ENCODE measurements around the gene SLC22A17. TPM values are rescaled to one million over a fixed set of nuclear protein-coding genes. Genes with fewer than 3 reads are reported as not detected.
A peak's percentile ranks its signal among the peaks of the same experiment; 100 is the strongest.

SLC22A17 gene
- total and polyA plus RNA-seq, 2 of the 13 experiments (the other 11 are each of a cell fraction or from before 2014, with no cell fraction given) = 0.95 to 1.1 TPM

- TF ChIP-seq CBX1 (IDR thresholded peaks at IDR 0.05; ENCODE audit: low read depth) (peak; percentile 89), CBFB (CRISPR knock-in tag; IDR thresholded peaks at IDR 0.05) (peak; percentile 95), ZSCAN30 (CRISPR knock-in tag; IDR thresholded peaks at IDR 0.05) (no peak), ERF (CRISPR knock-in tag; IDR thresholded peaks at IDR 0.05) (peak; percentile 94), NFE2 (CRISPR knock-in tag; IDR thresholded peaks at IDR 0.05) (no peak), ZNF3 (CRISPR knock-in tag; IDR thresholded peaks at IDR 0.05) (no peak; the same call in 1 of the 2 replicates), ZBTB21 (CRISPR knock-in tag; IDR thresholded peaks at IDR 0.05) (peak; percentile 68), ZSCAN22 (CRISPR knock-in tag; IDR thresholded peaks at IDR 0.05) (no peak), ZNF550 (CRISPR knock-in tag; IDR thresholded peaks at IDR 0.05; ENCODE audit: borderline replicate concordance) (no peak), ZKSCAN5 (CRISPR knock-in tag; IDR thresholded peaks at IDR 0.05) (0 out of 2 replicates have a peak, but pooled peaks have one; percentile 58), ARID3A (IDR thresholded peaks at IDR 0.05; ENCODE audit: low read depth, low read length) (peak; percentile 74; the same call in 1 of the 2 replicates), ZNF441 (CRISPR knock-in tag; IDR thresholded peaks at IDR 0.05; ENCODE audit: borderline replicate concordance) (peak; percentile 99), NR2F6 (IDR thresholded peaks at IDR 0.05) (no peak), NR2F6 (CRISPR knock-in tag; IDR thresholded peaks at IDR 0.05) (peak; percentile 76; the same call in 1 of the 2 replicates), SNRNP70 (IDR thresholded peaks at IDR 0.05; ENCODE audit: low read depth, low read length) (no peak), SAP130 (CRISPR knock-in tag; IDR thresholded peaks at IDR 0.05; ENCODE audit: low read depth) (peak; percentile 97), SNAI1 (CRISPR knock-in tag; IDR thresholded peaks at IDR 0.05; ENCODE audit: borderline replicate concordance) (peak; percentile 8; the same call in 1 of the 2 replicates), ZNF780A (CRISPR knock-in tag; IDR thresholded peaks at IDR 0.05) (no peak), HNRNPUL1 (IDR thresholded peaks at IDR 0.05; ENCODE audit: low read depth, low read length) (no peak), ATF5 (CRISPR knock-in tag; IDR thresholded peaks at IDR 0.05; ENCODE audit: low read depth) (no peak), ZNF678 (CRISPR knock-in tag; IDR thresholded peaks at IDR 0.05) (no peak), MYPOP (CRISPR knock-in tag; IDR thresholded peaks at IDR 0.05) (no peak)
- TF ChIP-seq, protein P1, sequence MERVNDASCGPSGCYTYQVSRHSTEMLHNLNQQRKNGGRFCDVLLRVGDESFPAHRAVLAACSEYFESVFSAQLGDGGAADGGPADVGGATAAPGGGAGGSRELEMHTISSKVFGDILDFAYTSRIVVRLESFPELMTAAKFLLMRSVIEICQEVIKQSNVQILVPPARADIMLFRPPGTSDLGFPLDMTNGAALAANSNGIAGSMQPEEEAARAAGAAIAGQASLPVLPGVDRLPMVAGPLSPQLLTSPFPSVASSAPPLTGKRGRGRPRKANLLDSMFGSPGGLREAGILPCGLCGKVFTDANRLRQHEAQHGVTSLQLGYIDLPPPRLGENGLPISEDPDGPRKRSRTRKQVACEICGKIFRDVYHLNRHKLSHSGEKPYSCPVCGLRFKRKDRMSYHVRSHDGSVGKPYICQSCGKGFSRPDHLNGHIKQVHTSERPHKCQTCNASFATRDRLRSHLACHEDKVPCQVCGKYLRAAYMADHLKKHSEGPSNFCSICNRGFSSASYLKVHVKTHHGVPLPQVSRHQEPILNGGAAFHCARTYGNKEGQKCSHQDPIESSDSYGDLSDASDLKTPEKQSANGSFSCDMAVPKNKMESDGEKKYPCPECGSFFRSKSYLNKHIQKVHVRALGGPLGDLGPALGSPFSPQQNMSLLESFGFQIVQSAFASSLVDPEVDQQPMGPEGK (CRISPR knock-in tag; IDR thresholded peaks at IDR 0.05) = peak; percentile 87
- TF ChIP-seq, protein P2, sequence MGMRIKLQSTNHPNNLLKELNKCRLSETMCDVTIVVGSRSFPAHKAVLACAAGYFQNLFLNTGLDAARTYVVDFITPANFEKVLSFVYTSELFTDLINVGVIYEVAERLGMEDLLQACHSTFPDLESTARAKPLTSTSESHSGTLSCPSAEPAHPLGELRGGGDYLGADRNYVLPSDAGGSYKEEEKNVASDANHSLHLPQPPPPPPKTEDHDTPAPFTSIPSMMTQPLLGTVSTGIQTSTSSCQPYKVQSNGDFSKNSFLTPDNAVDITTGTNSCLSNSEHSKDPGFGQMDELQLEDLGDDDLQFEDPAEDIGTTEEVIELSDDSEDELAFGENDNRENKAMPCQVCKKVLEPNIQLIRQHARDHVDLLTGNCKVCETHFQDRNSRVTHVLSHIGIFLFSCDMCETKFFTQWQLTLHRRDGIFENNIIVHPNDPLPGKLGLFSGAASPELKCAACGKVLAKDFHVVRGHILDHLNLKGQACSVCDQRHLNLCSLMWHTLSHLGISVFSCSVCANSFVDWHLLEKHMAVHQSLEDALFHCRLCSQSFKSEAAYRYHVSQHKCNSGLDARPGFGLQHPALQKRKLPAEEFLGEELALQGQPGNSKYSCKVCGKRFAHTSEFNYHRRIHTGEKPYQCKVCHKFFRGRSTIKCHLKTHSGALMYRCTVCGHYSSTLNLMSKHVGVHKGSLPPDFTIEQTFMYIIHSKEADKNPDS (CRISPR knock-in tag; IDR thresholded peaks at IDR 0.05) = no peak
Measured at GRCh38 chr14:23301288-23301968, 51.3 kb downstream of the SLC22A17 start (continued).
